ENCODE measurements around the gene NAV2. TPM values are rescaled to one million over a fixed set of nuclear protein-coding genes. Genes with fewer than 3 reads are reported as not detected.

NAV2 gene
- total and polyA plus RNA-seq, 2 donors (not counting 1 experiment from before 2014, with no cell fraction given): 8.1 to 14.0 TPM

GRCh38 chr11:19817265-19817851 is 104.7 kb downstream of the NAV2 start:
- peaks cover 80% of the 10 kb centered on the region for H3K79me2 ChIP-seq (ENCODE audit: control insufficient read depth, insufficient read depth, low read length)
- peaks cover 5% of the 10 kb centered on the region for H4K20me1 ChIP-seq (ENCODE audit: control insufficient read depth, extremely low read depth, insufficient read depth, low read length)
- no peak for TF ChIP-seq CTCF (conservative IDR thresholded peaks at IDR 0.05 in 1 of 2, IDR thresholded peaks at IDR 0.05 in 1 of 2; ENCODE audit: low read depth in 1 of 2, low read length in 2 of 2)
- no peak for TF ChIP-seq EZH2 (IDR thresholded peaks at IDR 0.05; ENCODE audit: low read length, missing control alignments)

DNA sequence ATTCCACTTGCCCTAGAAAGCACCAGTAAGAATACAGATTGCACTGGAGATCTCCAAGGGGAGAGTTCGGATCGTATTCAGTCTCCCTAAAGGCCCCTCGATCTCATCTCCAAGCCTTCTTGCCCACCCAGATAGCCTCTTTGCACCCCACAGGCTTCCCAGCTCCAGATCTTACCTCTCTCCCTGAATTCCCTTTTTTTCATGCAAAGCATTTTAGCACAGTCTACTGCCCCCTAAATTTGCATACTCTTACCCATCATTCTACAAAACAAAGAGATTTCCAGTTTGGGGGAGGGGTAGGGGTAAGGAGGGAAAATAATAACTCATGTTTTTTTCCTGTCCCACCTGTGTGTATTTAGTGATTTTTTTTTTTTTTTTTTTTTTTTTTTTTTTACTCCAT is 105.2 kb downstream of the NAV2 start:
- Histone ChIP-seq H3K27ac (ENCODE audit: insufficient read depth, low read length) (no peak overlapping the region), H3K4me3 (replicated peaks in 1 of 4; ENCODE audit: control extremely low read depth in 1 of 4, insufficient read depth in 1 of 4, low read depth in 3 of 4, low read length in 4 of 4) (no peak overlapping the region), H3K9ac (ENCODE audit: insufficient read depth, low read length) (no peak overlapping the region), H3K79me2 (ENCODE audit: control insufficient read depth, insufficient read depth, low read length) (peaks cover 79% of the 10 kb centered on the region), H3K4me1 (ENCODE audit: control insufficient read depth, extremely low read depth, insufficient read depth, low read length) (peaks cover 7% of the 10 kb centered on the region), H3K9me3 (ENCODE audit: control insufficient read depth, insufficient read depth, low read depth, low read length) (no peaks in the 10 kb centered on the region), H3K4me2 (ENCODE audit: extremely low read depth, insufficient read depth, low read length) (no peak overlapping the region), H3K36me3 (ENCODE audit: control insufficient read depth, insufficient read depth, low read length) (peaks cover 2% of the 10 kb centered on the region), H3K27me3 (ENCODE audit: control insufficient read depth, insufficient read depth, low read length) (no peaks in the 10 kb centered on the region), H4K20me1 (ENCODE audit: control insufficient read depth, extremely low read depth, insufficient read depth, low read length) (peaks cover 5% of the 10 kb centered on the region), H2AFZ (ENCODE audit: low read length) (no peak overlapping the region)
- TF ChIP-seq EZH2 (IDR thresholded peaks at IDR 0.05; ENCODE audit: low read length, missing control alignments): no peak
- no peak for TF ChIP-seq CTCF (conservative IDR thresholded peaks at IDR 0.05 in 1 of 2, IDR thresholded peaks at IDR 0.05 in 1 of 2; ENCODE audit: low read depth in 1 of 2, low read length in 2 of 2)
- no peak for DNase-seq (ENCODE audit: low read depth in 2 of 2)

More at GRCh38 chr11:19817265-19817851, 104.7 kb downstream of the NAV2 start:
- Histone ChIP-seq H3K4me3 (replicated peaks in 1 of 4; ENCODE audit: control extremely low read depth in 1 of 4, insufficient read depth in 1 of 4, low read depth in 3 of 4, low read length in 4 of 4) (no peak overlapping the region), H2AFZ (ENCODE audit: low read length) (no peak overlapping the region), H3K27me3 (ENCODE audit: control insufficient read depth, insufficient read depth, low read length) (no peaks in the 10 kb centered on the region), H3K4me2 (ENCODE audit: extremely low read depth, insufficient read depth, low read length) (no peak overlapping the region), H3K27ac (ENCODE audit: insufficient read depth, low read length) (no peak overlapping the region), H3K9ac (ENCODE audit: insufficient read depth, low read length) (no peak overlapping the region), H3K9me3 (ENCODE audit: control insufficient read depth, insufficient read depth, low read depth, low read length) (no peaks in the 10 kb centered on the region), H3K36me3 (ENCODE audit: control insufficient read depth, insufficient read depth, low read length) (peaks cover 2% of the 10 kb centered on the region), H3K4me1 (ENCODE audit: control insufficient read depth, extremely low read depth, insufficient read depth, low read length) (peaks cover 7% of the 10 kb centered on the region)
- no peak for DNase-seq (ENCODE audit: low read depth in 2 of 2)

GRCh38 chr11:19818619-19819018 is 106.0 kb downstream of the NAV2 start:
- Histone ChIP-seq H3K27me3 (ENCODE audit: control insufficient read depth, insufficient read depth, low read length) (no peaks in the 10 kb centered on the region), H3K4me3 (replicated peaks in 1 of 4; ENCODE audit: control extremely low read depth in 1 of 4, insufficient read depth in 1 of 4, low read depth in 3 of 4, low read length in 4 of 4) (no peak overlapping the region), H3K79me2 (ENCODE audit: control insufficient read depth, insufficient read depth, low read length) (peaks cover 76% of the 10 kb centered on the region), H4K20me1 (ENCODE audit: control insufficient read depth, extremely low read depth, insufficient read depth, low read length) (peaks cover 5% of the 10 kb centered on the region), H3K36me3 (ENCODE audit: control insufficient read depth, insufficient read depth, low read length) (peaks cover 2% of the 10 kb centered on the region), H3K27ac (ENCODE audit: insufficient read depth, low read length) (no peak overlapping the region), H3K9ac (ENCODE audit: insufficient read depth, low read length) (no peak overlapping the region), H3K4me1 (ENCODE audit: control insufficient read depth, extremely low read depth, insufficient read depth, low read length) (peaks cover 7% of the 10 kb centered on the region), H3K4me2 (ENCODE audit: extremely low read depth, insufficient read depth, low read length) (no peak overlapping the region), H3K9me3 (ENCODE audit: control insufficient read depth, insufficient read depth, low read depth, low read length) (no peaks in the 10 kb centered on the region), H2AFZ (ENCODE audit: low read length) (no peak overlapping the region)
- no peak for DNase-seq (ENCODE audit: low read depth in 2 of 2)
- TF ChIP-seq EZH2 (IDR thresholded peaks at IDR 0.05; ENCODE audit: low read length, missing control alignments) (no peak), CTCF (conservative IDR thresholded peaks at IDR 0.05 in 1 of 2, IDR thresholded peaks at IDR 0.05 in 1 of 2; ENCODE audit: low read depth in 1 of 2, low read length in 2 of 2) (no peak)
